Uterus (tissue), 2 donors: ENCODE measurements around the gene CYP2C9.

ENCODE experiments used
- CTCF ChIP-seq, 4 experiments: fragments of 200-600 bp in 2 of 4; fragments of 450-650 bp in 2 of 4; sonication (generic) in 2 of 4; IDR thresholded peaks; one replicate each; pipeline ENCODE4 v1.5.1; 2016 to 2019; ENCODE audit warnings: antibody characterized with exemption in 4 of 4, mild to moderate bottlenecking in 2 of 4, moderate library complexity in 1 of 4
- POLR2A ChIP-seq, 2 donors: fragments of 450-650 bp; IDR thresholded peaks; one replicate each; pipeline ENCODE4 v1.6.1; 2016; ENCODE audit warnings: antibody characterized with exemption in 2 of 2, mild to moderate bottlenecking in 1 of 2, moderate library complexity in 1 of 2

- TF ChIP-seq CTCF (IDR thresholded peaks at IDR 0.05) (no peak), POLR2A (IDR thresholded peaks at IDR 0.05) (no peak)
These were observed 48.0 kb upstream of the CYP2C9 start for GRCh38 chr10:94890264-94891022.
